Measurements from ENCODE around the gene TMEM63A. TPM values are rescaled to one million over a fixed set of nuclear protein-coding genes. Genes with fewer than 3 reads are reported as not detected.

Gene TMEM63A
- total RNA-seq, 1 donor from 2014 or later, result 4.7 TPM

DNA sequence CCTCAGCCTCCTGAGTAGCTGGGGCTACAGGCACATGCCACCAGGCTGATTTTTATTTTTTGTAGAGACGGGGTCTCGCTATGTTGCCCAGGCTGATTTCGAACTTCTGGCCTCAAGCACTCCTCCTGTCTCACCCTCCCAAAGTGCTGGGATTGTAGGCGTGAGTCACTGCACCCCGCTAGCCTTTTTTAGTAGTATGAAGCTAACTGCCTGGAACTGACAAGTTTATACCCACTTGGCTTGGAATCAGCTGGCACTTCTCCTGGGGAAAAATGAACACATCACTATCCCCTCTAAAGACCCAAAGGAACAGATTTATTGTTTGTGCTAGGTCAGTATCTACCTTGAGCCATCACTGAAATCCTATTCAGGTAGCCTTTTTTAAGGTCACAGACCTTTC, 19.0 kb downstream of the TMEM63A start:
- FAIRE-seq (peak; percentile 23), DNase-seq (ENCODE audit: low read depth) (no peak)
- Histone ChIP-seq H3K27me3 (ENCODE audit: control insufficient read depth, insufficient read depth, low read length) (no peaks in the 10 kb centered on the region), H3K36me3 (ENCODE audit: control insufficient read depth, insufficient read depth, low read length) (peaks cover 16% of the 10 kb centered on the region), H3K4me3 (ENCODE audit: low read depth, low read length) (no peak overlapping the region)
- TF ChIP-seq CTCF (IDR thresholded peaks at IDR 0.05; ENCODE audit: insufficient read depth, low read length, severe bottlenecking), result no peak

DNA sequence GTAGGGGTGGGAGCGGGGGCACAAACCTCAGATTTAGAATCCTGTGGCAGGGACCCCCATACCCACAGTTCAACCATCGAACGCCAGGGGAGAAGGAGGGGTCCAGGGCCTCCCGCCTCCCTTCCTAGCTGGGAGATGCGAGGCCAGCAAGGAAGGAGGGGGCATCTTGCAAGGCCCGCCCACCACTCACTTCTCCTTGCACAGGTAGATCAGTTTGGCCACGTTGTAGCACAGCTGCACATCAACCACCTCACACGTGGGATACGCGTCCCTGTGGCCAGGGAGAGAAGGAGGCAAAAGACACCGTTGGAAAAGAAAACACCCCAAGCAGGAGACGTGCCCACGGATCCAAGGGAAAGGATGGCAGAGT, 19.6 kb downstream of the TMEM63A start:
- H3K4me3 ChIP-seq (ENCODE audit: low read depth, low read length), result no peak overlapping the region
- no peaks in the 10 kb centered on the region for H3K27me3 ChIP-seq (ENCODE audit: control insufficient read depth, insufficient read depth, low read length)
- no peak for TF ChIP-seq CTCF (IDR thresholded peaks at IDR 0.05; ENCODE audit: insufficient read depth, low read length, severe bottlenecking)
- FAIRE-seq (no peak), DNase-seq (ENCODE audit: low read depth) (no peak)
- peaks cover 16% of the 10 kb centered on the region for H3K36me3 ChIP-seq (ENCODE audit: control insufficient read depth, insufficient read depth, low read length)

DNA sequence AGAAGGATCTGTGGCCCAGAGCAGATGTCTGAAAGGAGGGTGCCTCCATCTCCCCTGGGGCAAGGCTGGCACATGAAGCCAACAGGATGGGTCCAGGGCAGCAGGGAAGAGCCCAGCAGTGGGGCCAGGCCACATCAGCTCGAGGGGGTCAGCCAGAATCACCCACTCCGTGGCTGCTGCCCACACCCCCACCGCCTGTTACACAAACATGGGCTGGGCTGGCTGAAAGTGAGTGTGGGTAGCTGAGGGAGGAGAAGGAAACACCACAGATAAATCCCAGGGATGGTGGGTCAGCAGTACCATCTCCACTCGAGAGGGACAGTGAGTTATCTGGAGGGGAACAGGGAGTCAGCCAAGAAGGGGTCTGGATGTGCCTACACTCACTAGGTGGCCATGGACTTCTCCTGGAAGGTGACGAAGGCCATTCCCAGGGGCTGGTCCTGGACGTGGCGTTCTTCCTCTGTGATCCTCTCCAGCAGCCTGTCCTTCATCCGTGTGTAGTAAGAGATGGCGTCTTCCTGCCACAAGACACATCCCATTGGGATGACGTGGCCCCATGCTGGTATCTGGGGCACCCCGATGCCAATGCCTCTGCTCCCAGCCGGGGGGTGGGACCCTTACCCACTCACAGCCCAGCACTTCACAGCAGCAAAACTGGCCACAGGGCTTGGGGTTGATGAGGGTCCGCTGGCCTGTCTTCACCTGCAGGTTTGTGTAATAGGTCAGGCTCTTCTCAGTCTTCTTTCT, 20.2 kb downstream of the TMEM63A start:
- no peak overlapping the region for H3K4me3 ChIP-seq (ENCODE audit: low read depth, low read length)
- no peak for TF ChIP-seq CTCF (IDR thresholded peaks at IDR 0.05; ENCODE audit: insufficient read depth, low read length, severe bottlenecking)
- H3K36me3 ChIP-seq (ENCODE audit: control insufficient read depth, insufficient read depth, low read length), result peaks cover 16% of the 10 kb centered on the region
- FAIRE-seq, result peak; percentile 79
- no peaks in the 10 kb centered on the region for H3K27me3 ChIP-seq (ENCODE audit: control insufficient read depth, insufficient read depth, low read length)
- DNase-seq (ENCODE audit: low read depth), result no peak

DNA sequence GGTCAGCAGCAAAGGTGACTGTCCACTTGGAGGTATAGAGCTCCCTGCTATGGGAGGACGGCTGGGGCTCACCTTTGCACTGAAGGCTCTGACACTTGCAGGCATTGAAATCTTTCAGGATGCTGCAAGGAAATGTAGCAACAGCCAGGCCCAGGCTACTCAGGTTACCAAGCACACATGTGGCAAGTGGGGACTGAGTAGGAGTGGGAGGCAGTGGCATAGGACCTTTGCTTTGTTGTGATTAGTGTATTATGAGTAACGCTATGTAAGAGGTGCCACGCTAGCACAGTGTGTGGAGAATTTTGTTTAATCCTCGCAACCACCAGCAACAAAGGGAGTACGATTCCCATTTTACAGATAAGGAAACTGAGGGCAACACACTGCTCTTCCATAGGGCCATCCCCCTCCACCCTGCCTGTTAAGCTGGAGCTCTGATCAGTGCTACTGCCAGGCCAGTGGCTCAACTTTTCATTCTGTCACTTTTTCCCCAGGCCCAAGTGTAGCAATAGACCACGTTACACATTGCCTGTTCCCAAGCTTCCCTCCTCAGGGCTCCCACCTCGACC, 21.2 kb downstream of the TMEM63A start:
- H3K36me3 ChIP-seq (ENCODE audit: control insufficient read depth, insufficient read depth, low read length), result peaks cover 16% of the 10 kb centered on the region

DNA sequence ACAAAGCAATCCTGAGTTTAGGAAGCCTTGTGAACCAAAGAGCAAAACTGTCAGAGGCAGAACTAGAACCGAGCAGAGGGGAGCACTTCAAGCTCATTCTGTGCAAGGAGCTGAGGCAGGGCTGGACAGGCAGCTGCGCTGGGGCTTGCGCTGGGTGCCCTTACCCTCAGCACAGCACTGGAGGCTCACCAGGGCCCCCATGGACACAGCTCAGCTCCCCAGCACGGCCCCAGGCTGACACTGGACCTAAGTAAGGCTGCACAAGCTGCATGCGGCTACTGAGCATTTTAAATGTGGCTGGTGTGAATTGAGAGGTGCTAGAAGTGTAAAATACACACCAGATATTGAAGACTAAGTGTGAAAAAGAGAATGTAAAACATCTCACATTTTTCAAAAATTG, 22.1 kb downstream of the TMEM63A start:
- Histone ChIP-seq H3K36me3 (ENCODE audit: control insufficient read depth, insufficient read depth, low read length) (peaks cover 15% of the 10 kb centered on the region), H3K4me3 (ENCODE audit: low read depth, low read length) (no peak overlapping the region), H3K27me3 (ENCODE audit: control insufficient read depth, insufficient read depth, low read length) (no peaks in the 10 kb centered on the region)
- no peak for TF ChIP-seq CTCF (IDR thresholded peaks at IDR 0.05; ENCODE audit: insufficient read depth, low read length, severe bottlenecking)
- FAIRE-seq (no peak), DNase-seq (ENCODE audit: low read depth) (no peak)

More for the DNA sequence above, 21.2 kb downstream of the TMEM63A start:
- FAIRE-seq (peak; percentile 62), DNase-seq (ENCODE audit: low read depth) (no peak)
- TF ChIP-seq CTCF (IDR thresholded peaks at IDR 0.05; ENCODE audit: insufficient read depth, low read length, severe bottlenecking), result no peak
- H3K27me3 ChIP-seq (ENCODE audit: control insufficient read depth, insufficient read depth, low read length), result no peaks in the 10 kb centered on the region
- H3K4me3 ChIP-seq (ENCODE audit: low read depth, low read length), result no peak overlapping the region
